ENCODE measurements around the gene TMEM273.

The TMEM273 gene

DNA sequence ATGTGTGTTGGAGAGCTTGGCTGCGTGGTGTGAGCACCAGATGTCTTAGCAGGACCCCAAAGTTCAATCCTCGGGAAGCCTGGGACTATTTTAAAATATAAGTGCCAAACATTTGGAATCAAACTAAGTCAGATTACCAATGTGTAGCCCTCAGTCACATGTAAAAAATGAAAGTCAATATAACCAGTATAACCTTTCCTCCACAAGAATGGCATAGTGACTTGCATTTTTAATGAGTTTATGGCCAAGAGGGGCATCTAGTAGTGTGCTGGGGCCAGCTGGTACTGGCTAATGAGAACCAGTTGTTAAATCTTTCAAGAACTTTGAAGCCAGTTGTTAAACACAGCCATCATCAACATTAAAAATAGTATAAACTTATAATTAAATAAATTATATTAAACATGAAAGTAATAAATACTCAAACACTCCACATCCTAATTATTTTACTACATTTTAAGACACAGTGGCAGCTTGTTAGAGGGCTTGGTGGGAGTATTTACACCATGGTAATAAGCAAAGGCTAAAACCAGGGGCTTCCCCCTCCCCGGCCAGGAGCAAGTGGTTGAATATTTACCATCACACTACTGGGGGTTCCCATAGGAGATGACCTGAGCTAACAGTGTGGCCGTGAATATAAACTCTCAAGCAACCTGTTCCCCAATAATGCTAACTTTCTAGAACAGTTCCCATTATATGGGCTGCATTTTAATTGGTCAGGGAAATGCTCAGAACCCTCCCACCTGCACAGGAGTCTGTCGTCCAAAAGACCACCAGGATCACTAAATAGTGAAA, 46.5 kb downstream of the TMEM273 start:
- DNase-seq = no peak

DNA sequence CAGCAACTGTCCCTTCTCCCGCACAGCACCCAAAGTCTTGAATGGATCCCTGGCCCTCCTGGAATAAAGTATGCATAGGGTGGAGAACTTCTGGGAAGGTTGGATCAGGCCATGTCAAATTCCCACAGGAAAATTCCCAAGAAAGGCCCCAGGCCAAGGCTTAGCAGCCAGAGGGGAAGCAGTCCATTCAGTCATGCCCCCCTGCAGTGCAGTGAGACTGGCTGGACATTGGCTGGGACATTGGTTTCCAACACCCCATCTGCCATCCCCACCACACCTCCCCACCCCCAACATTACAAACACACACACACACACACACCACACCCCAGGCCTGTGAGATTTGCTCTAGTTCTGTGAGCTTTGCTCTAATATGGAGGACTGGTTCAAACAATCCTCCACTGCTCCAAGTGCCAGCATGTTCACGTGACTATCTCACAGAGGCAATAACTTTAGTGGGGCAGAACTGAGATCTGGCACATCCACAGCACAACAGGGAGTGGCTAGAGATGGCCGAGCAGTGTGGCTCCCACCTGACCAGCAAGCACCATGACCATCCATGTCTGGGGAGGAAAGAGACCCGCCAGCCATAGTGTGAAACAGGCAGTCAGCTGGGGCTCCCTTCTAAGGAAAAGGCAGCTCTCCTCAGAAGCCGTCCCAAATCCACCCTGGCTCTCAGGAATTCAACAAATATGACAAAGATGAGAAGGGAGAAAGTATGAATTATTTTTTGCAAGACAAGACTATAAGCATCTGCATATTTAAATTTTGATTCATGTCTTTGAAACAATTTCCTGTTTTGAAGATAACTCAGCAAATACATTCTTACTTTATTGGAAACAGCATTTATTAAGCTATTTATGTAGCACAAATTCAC, 47.6 kb downstream of the TMEM273 start:
- DNase-seq = no peak

DNA sequence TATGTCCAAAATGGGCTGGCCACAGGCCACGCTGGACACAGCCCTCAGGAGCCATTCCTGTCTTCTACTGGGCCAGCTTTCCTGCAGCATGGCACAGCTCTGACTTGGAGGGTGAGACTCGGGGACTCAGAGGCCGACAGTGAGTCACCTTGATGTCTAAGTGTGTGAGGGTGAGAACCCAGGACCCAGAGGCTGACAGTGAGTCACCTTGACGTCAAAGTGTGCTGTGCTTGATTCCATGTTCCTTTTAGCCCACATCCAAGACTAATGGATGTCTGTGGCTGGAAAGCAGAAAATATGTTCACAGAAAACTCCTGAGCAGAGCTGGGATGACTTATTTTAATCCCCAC, 48.4 kb downstream of the TMEM273 start:
- no peak for DNase-seq

DNA sequence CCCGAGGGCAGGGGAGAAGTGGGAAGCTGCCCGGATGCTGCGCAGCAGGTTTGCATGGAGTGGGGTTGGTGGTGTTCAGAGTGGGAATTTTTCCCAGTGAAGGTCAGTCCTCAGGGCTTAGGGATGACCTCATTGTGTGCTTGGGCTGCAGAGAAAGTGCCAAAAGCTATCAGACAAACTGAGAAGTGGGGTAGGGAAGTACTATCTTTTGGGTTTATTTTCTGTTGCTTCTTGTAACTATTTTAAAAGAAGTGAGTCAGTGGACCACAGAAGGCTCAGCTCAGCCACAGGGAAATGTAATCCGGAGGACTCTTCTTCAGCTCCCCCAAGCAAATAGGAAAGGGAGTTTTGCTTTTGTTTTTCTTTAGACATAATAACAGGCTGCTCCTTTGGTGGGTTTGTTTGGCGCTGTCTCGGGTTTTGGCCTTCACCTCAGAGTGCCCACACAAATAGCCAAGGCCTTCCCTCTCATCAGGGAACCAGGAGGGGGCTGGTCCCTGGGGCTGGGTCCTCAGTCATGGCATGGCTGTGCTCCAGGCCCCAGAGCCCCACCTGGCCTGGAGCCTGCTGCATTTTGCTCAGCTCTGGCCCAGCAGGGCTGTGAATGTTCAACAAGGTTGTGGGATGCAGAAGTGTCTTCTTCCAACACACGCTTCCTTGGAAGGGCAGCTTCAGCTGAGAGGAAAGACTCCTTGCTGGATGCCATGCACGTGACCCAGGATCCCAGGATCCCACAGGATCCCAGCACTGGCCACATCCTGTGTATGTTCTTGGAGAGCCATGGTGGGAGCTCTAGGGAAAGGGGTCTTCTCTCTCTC, 49.0 kb downstream of the TMEM273 start:
- no peak for DNase-seq

DNA sequence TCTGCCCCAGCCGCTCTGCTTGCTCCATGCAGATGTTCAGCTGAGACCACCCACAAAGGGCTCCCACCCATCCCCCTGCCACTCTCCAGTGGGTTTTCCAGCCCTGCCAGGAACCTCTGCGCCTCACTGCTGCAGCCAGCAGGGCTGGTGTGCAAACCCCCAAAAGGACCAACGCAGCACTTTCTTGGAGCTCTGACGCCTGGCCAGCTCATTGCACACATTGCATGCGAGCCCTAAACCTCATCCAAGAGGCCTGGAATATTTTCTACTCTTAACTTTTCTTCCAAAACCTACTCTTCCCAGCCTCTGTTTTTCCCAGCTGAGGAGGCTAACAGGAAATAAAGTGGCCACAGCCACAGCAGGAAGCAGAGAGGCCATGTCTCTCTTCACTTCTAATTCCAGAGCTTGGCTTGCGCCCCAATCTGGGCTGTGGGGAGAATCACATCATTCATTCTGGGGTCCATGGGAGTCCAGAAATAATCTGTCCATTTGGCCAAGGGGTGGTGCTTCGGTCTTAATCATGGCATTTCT, 49.8 kb downstream of the TMEM273 start:
- DNase-seq = no peak

DNA sequence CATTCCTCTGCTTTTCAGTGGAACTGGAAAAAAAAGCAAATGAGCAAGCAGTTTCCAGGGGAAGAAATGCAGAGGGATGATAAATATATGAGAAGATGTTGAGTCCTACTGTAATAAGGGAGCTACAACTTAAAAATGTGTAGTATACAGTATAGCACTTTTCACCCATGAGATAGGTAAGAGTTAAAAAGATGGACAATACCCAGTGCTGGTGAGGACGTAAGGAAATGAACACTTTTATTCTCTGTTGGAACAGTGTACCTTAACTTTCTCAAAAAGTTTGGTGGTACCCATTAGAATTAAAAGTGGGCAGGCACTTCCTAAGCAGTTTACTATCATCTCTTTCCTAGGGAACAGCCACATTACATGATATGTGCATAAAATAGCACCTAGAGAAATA, 51.7 kb downstream of the TMEM273 start:
- DNase-seq = no peak

DNA sequence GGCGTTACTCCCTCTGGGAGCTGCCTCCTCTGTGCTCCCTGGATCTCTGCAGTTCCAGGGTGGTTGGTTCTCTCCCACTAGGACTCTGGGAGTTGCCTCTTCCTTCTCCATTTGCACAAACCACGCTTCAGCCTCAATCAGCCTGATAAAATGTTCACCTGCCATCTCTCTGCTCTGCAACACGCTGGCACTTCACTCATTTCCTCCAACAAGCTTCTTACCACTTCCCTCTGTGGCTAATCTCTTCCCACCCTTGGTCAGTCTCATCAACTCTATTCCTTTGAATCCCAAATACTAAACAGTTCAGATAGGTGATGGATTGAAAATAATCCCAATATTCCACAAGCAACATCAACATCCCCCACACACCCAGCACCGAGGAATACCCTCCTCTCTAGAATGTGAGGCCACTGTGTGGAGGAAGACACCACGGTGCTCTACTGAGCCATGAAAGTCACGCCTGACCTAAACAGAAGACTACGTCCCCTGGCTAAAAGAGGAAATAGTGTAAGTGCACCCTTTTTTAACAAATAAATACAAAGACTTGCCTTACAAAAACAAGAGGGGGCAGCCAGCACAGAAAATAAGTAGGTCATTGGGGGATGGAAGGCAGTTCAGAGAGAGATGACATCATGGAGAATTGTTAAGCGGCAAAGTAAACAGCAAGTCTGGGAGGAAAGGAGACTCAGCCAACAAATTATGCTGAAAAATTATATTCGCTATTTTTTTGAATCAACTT, 52.4 kb downstream of the TMEM273 start:
- DNase-seq = no peak

DNA sequence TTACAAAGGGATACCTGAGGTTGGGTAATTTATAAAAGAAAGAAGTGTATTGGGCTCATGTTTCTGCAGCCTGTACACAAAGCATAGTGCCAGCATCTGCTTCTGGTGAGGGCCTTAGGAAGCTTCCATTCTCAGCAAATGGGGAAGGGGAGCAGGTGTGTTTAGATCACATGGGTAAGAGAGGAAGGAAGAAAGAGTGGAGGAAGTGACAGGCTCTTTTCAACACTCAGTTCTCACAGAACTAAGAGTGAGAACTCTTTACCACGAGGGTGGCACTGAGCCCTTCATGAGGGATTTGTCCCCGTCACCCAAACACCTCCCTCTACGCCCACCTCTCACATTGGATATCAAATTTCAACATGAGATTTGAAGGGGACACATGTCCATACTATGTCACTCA, 53.9 kb downstream of the TMEM273 start:
- DNase-seq = no peak

DNA sequence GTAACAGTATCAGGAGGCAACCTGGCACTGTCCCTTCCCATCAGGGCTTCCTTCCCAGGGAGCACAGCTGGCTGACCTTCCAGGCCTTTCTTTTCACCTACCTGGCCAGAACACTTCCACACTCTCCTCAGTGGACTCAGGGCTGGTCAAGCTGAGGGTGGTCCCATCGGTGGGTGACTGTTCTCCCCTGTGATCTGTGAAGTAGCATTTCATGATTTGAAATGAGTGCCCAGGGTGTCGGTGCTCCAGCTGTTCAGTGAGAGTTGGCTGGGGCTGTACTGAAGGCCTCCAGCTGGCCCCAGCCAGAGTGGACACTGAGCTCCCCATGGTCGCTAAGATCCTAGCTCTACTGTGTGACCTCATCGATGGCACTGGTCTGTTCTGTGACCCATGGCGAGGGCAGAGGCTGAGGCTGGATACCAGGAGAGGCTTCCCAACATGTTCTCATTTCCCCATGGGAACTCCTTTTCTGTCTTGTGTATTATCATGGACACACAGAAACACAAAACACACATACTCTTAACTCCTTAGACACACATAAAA, 54.4 kb downstream of the TMEM273 start, which contains the start of gene FAM170B:
FAM170B (minus strand) TSS at position 316 of the 543 bp plus-strand sequence; CDS start at position 213, 103 bp downstream.
- DNase-seq = no peak

DNA sequence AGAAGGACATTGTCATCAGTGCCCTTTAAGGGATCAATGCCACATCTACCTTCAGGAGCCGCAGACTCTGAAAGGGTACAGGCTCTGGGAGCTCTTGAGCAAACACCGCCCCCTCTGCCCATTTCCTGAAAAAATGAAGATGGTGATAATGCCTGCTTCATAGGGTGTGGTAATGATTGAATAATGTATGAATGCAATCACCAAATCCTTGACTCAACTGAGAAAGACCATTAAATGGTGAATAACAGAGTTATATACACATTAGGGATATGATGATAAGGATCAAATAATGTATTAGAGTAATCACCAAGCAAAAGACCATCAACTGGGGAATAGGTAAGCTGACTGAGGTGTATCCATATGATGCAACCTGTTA, 55.8 kb downstream of the TMEM273 start:
- no peak for DNase-seq

DNA sequence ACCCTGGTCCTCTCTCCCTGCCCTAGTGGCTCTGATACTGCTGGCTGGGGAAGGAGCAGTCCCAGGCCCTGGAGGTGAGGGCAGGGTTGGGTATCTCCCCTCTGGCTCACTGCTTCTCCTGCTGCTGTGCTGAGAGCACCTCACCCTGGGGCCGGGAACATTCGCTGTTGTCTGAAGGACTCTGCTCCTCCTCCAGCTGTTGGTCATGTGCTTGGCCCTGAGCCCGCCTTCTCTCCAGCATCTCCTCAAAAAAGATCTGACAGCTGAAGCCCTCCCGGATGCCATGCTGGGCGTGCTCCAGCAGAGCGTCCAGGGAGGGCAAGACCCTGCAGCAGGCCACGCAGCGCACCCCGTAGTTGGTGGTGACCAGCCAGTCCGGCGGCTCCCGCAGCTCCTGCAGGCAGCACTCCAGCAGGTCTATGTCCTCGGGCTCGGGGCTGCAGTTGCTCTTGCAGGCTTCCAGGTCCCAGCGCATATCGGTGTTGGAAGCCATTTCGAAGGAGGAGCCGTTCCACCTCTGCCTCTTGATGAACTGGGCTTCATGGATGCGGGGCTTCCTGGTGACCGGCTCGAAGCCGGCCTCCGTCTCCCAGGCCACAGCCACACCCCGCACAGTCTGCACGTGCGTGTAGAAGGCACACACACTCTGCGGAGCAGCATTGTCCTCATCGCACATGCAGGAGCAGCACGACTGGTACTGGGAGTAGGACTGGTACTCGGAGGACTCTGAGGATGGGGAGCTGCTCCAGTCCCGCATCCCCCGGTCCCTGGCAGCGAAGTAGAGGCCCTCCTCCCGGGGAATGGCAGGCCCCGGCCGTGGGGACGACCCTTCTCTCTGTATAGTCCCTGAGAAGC, 56.5 kb downstream of the TMEM273 start:
- DNase-seq = no peak

DNA sequence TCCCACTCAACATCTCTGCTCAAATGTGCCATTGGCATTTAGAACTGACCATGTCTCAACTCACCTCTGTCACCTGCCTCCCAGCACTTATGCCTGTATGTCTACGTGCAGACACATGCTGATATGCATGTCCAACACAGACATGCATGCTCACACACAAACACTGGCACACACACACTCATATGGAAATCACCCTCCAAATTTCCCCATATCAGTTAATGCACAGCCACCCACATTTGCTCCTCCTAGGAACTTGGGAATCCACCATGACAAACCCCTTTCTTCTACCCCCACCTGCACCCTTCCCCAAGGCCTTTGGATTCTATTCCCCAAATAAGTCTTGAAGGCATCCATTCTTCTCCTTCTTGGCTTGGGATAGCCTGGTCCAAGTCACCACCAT, 58.8 kb downstream of the TMEM273 start:
- DNase-seq = no peak

DNA sequence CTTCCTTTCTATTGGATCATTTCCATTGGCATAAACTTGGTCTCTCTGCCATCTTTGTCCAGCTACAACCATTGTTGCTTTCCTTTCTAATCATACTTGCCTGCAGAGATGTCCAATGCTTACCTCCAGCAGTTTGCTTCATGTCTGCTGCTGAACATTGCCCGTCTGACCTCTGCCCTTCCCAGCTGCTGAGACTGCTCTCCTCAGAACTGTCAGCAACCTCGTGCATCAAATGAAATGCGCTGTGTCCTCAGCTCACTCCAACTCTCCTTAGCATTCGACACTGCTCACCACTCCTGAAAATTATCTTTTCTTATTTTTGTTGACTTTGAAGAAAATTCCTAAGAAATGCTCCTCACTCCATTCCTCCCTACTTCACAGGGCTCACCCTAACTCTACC, 59.3 kb downstream of the TMEM273 start:
- no peak for DNase-seq

DNA sequence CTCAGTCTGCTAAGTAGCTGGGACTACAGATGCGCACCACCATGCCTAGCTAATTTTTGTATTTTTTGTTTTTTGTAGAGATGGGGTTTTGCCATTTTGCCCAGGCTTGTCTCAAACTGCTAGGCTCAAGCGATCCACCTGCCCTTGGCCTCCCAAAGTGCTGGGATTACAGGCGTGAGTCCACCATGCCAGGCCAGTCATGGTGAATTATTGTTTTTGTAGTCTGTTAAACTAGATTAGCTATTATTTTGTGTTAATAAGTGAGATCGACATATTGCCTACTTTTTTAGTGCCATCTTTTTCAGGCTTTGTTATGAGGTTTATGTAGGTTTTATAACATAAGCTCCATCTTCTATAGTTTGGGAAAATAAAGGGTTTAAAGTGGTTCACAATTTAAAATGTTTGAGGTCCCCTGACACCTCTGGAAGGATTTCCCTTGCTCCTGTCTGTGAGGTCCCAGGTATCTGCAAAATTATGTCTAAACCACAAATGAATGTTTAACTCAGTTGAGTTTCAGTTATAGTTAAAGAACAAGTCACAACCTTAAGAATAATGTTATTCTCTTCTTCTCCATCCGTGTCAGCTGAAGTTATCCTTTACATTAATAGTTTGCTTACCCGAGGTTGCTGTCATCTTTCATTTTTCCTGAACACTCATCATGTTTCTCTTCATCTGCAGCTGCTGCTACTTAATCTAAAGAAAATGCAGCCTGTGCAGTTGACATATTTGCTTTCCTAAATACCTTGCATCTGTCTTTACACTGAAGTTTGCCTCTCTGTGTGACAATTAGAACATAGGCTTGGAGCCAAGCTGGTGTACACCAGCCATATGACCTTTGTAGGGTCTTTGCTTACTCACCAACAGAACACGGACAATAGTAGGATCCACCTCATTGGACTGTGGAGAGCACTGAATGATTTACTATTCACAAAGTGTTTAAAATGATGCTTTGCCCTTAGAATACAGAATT, 63.9 kb downstream of the TMEM273 start:
- DNase-seq = no peak

DNA sequence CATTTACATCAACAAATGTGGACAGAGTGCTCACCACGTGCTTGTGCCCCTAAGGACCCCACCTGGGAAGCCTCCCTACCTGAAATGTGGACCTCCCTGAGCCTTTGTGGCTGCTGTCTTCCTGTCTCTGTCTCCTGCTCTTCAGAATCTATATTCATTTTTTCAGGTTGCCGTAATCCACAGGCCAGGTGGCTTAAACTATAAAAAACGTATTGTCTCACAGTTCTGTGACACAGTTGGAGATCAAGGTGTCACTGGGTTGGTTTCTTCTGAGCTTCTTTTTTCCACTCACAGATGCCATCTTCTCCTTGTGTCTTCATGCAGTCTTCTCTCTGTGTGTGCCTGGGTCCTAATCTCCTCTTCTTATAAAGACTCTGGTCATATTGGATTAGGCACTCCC, 67.3 kb downstream of the TMEM273 start:
- no peak for DNase-seq

DNA sequence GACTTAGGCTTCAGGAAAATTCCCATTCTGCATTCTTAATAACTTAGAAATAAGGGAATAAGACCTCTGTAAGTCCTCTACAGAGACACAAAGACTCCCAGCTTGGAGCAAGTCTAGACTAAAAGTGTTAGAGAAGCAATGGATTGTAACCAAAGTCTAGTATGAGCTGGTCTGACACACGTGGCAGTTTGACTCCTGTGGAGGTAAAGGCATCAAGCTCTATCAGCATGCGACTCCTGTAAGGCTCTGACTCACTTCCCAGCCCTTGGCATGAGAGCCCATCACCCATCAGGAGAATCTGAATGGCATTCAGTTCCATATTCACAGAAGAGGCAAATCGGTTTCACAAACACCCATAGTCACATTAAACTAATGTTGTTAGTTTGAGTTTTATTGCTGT, 68.4 kb downstream of the TMEM273 start:
- no peak for DNase-seq

DNA sequence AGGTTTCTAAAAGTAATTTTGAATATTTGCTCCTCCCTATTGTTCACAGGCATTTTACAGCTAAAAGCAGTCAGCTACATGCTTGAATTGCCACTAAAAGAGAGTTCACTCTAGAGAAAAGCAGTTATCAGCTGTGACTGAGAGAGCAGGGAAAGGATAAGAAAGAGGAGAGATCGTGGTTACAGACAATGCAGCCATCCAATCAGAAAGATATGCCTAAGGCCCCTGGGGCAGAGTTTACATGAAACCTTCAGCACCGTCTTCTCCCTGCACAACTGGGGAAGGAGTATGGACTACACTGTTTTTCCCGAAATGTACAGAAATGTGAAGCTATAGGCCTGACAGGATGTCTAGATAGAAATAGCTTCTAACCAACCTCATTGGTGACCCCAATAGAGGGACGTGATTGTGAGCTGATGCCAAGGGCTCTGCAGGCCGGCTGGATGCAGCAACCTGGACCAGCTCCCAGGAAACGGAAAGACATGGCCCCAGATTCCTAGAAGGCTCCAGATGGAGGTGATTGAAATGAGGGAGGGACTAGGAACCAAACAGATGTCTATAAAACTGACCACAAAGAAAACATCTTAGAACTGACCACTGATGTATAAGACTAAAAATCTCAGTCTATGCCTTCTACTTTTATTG, 69.6 kb downstream of the TMEM273 start:
- no peak for DNase-seq
